Activated naive CD8-positive, alpha-beta T cell treated with anti-CD3 and anti-CD28 coated beads, Interleukin-2, amount 50 U/mL, for 24 hours (primary cell): Measurements from ENCODE around the gene FBXW4.
A peak's percentile ranks its signal among the peaks of the same experiment; 100 is the strongest.
"Not testable (repeated sequence)": the region's sequence is repeated elsewhere in the genome, so short reads cannot be mapped to it uniquely, and the experiment has no call there.

Experiments used
- ATAC-seq: fragments of 150-1000 bp; cut with Tn5 transposase; one replicate; pipeline ENCODE4 v1.10.0; 2021
- DNase-seq: peaks from one replicate; pipeline ENCODE4 v3.0.0; 2021
- H3K27ac Mint-ChIP-seq: one replicate; pipeline ENCODE4 v1.8.0; 2021; ENCODE audit warnings: mild to moderate bottlenecking, mixed read lengths
- H3K27me3 Mint-ChIP-seq: one replicate; pipeline ENCODE4 v1.8.0; 2021; ENCODE audit warnings: mixed read lengths
- H3K36me3 Mint-ChIP-seq: one replicate; pipeline ENCODE4 v1.8.0; 2021; ENCODE audit warnings: low read depth, mixed read lengths
- H3K4me1 Mint-ChIP-seq: one replicate; pipeline ENCODE4 v1.8.0; 2021; ENCODE audit warnings: mixed read lengths
- H3K4me3 Mint-ChIP-seq: one replicate; pipeline ENCODE4 v1.8.0; 2021; ENCODE audit warnings: mild to moderate bottlenecking, moderate library complexity, mixed read lengths
- H3K9me3 Mint-ChIP-seq: one replicate; pipeline ENCODE4 v1.8.0; 2021; ENCODE audit warnings: mixed read lengths

Gene FBXW4

DNA sequence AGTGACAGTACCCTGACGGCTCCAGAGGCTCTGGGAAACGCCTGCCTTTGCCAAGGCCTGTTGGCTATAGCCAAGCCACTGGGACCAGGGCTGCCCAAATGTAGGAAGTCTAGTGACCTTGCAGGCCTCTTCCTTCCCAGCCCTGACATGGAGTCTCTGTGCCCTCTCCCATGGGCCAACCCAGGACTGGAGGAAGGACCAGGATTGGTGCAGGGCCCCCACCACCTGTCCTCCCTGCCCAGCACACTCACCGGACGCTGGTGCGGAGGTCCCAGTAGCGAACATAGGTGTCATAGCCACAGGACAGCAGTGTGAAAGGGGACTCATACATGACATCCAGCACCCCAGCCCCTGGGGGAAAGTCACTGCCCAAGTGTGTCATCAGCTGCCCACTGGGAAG is 82.9 kb downstream of the FBXW4 start:
- DNase-seq: no peak
- Mint-ChIP-seq H3K4me1 (no peaks in the 10 kb centered on the region), H3K9me3 (no peaks in the 10 kb centered on the region), H3K36me3 (peaks cover 7% of the 10 kb centered on the region), H3K4me3 (no peak overlapping the region), H3K27ac (peak overlapping the region; percentile 69), H3K27me3 (no peaks in the 10 kb centered on the region)
- ATAC-seq: no peak

DNA sequence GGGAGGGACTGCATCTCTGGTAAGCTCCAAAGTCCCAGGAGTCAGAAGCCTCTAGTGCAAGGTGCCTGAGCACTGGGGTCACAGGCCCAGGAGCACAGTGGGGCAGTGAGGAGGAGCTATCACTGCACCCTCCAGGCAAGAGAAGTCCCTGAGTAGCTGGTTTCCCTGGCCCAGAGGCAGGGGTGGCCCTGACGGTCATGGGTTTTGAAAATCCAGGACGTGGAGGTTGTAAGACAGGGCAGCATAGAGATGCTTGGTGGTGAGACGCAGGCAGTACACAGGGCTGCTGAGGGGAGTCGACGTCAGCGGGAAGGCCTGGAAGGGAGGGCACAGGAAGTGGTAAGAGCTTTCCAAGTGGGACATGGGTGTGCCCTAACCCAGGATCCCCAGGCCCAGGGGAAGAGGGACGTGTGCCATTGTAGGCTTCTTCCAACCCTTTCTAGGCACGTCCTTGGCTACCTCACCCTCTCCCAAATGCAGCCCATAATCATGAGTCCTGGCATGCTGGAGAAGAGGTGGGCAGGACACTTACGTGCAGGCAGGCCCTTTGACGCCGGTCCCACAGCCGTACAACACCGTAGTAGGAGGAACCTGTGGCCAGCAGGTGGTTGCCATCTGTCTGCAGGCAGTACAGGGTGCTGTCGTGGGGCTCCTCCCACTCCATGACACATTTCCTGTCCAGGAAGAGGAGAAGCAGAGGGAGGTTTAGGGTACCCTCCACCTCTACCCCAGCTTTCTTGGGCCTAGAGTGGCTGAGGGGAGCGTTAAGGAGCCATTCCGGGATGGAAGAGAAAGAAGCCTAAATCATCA is 83.7 kb downstream of the FBXW4 start:
- DNase-seq: peak; percentile 12
- H3K4me3 Mint-ChIP-seq: no peak overlapping the region

GRCh38 chr10:101609481-101609880 is 85.5 kb downstream of the FBXW4 start:
- Mint-ChIP-seq H3K36me3 (peaks cover 10% of the 10 kb centered on the region), H3K4me3 (no peak overlapping the region), H3K27ac (no peak overlapping the region), H3K4me1 (no peaks in the 10 kb centered on the region), H3K27me3 (no peaks in the 10 kb centered on the region), H3K9me3 (no peaks in the 10 kb centered on the region)
- no peak for DNase-seq
- ATAC-seq: no peak

More for the DNA sequence above, 83.7 kb downstream of the FBXW4 start:
- peak overlapping the region; percentile 69 for H3K27ac Mint-ChIP-seq
- peaks cover 9% of the 10 kb centered on the region for H3K36me3 Mint-ChIP-seq
- no peaks in the 10 kb centered on the region for H3K4me1 Mint-ChIP-seq
- H3K27me3 Mint-ChIP-seq: no peaks in the 10 kb centered on the region
- ATAC-seq: peak; percentile 46
- H3K9me3 Mint-ChIP-seq: no peaks in the 10 kb centered on the region

- Mint-ChIP-seq H3K36me3 (peaks cover 10% of the 10 kb centered on the region), H3K4me1 (no peaks in the 10 kb centered on the region), H3K9me3 (no peaks in the 10 kb centered on the region), H3K27me3 (no peaks in the 10 kb centered on the region), H3K27ac (peak overlapping the region; percentile 39), H3K4me3 (no peak overlapping the region)
- no peak for ATAC-seq
- DNase-seq: no peak
Observed at GRCh38 chr10:101607124-101607523, 87.8 kb downstream of the FBXW4 start.

DNA sequence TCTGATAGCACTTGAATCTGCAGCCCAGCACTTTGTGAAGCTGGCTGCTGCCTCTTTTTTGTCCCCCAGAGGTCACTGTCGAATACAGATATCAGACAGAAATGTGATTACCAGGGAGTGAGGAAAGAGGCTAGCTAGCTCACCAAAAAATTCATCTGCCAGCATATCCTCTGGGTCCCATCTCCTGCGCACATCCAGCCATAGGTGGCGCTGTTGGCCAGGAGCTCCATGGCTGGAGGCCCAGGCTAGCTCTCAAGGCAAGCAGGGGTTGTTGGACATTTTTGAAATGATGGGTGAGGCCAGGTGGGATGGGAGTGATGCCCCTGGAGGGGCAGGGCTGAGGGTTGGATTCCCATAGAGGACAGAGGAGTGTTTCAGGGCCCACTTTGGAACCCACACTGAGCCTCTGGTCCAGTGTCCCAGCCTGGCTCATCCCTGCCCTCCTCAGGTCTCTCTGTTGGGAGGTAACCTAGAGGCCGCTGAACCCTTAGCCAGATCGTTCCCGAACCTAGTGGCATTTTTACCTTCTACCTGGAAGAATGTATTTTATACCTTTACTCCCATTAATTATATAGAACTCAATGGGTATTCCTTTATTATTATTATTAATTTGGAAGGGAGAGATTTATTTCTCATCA is 92.1 kb downstream of the FBXW4 start:
- no peaks in the 10 kb centered on the region for H3K27me3 Mint-ChIP-seq
- H3K4me3 Mint-ChIP-seq: no peak overlapping the region
- no peaks in the 10 kb centered on the region for H3K4me1 Mint-ChIP-seq
- DNase-seq (peak; percentile 81), ATAC-seq (peak; percentile 90)
- peaks cover 3% of the 10 kb centered on the region for H3K36me3 Mint-ChIP-seq
- no peaks in the 10 kb centered on the region for H3K9me3 Mint-ChIP-seq
- H3K27ac Mint-ChIP-seq: peak overlapping the region; percentile 74

GRCh38 chr10:101601541-101601940 is 93.4 kb downstream of the FBXW4 start:
- Mint-ChIP-seq H3K4me3 (no peak overlapping the region), H3K4me1 (no peaks in the 10 kb centered on the region), H3K27me3 (no peaks in the 10 kb centered on the region), H3K27ac (no peak overlapping the region), H3K36me3 (peaks cover 3% of the 10 kb centered on the region), H3K9me3 (no peaks in the 10 kb centered on the region)
- DNase-seq: no peak
- ATAC-seq: no peak

- Mint-ChIP-seq H3K9me3 (no peaks in the 10 kb centered on the region), H3K4me1 (no peaks in the 10 kb centered on the region), H3K4me3 (no peak overlapping the region), H3K27me3 (no peaks in the 10 kb centered on the region), H3K27ac (no peak overlapping the region), H3K36me3 (no peaks in the 10 kb centered on the region)
- DNase-seq: no peak
- ATAC-seq: no peak
Observed at GRCh38 chr10:101597091-101597900, 97.7 kb downstream of the FBXW4 start.

DNA sequence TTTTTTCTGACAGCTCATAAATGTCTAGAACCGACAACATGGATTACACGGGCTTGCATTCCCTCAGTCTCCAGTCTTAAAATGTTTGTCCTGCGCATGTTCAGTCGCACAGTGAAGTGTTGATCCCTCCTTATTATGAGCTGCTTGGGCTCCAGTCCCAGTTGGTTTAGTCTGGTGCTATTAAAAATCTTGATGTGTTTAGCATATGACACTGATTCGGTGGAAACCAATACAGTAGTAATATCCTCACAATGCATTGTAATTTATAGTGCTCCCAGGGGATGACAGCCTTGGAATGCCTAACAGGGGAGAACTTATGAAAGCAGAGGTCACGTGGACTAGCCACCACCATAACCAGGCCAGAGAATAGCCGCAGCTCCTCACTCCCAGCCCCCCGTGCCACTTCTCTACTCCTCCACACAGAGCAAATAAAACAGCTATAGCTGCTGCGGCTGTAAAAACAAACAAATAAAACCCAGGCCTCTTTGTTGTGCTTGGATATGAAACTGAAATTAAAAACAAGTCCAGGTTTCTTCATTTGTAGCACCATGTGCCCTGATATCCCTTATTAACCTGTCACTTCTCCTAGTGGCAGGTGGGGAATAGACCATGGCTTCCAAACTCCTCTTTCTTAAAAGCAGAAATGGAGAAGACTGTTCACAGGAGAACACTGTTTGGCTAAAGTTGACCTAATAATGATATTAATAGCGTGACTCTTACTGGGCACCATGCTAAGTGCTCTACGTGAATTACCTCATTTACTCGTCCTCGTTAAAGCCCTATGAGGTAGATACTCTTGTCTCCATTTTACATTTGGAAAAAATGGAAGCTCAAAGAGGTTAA is 99.2 kb downstream of the FBXW4 start:
- DNase-seq (no peak), ATAC-seq (no peak)
- Mint-ChIP-seq H3K36me3 (no peaks in the 10 kb centered on the region), H3K4me3 (no peak overlapping the region), H3K4me1 (no peaks in the 10 kb centered on the region), H3K9me3 (no peaks in the 10 kb centered on the region), H3K27me3 (no peaks in the 10 kb centered on the region), H3K27ac (no peak overlapping the region)

GRCh38 chr10:101593331-101593730 is 101.6 kb downstream of the FBXW4 start:
- not testable (repeated sequence) for H3K27ac Mint-ChIP-seq, H3K36me3 Mint-ChIP-seq, H3K4me3 Mint-ChIP-seq, H3K9me3 Mint-ChIP-seq, ATAC-seq, H3K4me1 Mint-ChIP-seq, H3K27me3 Mint-ChIP-seq, DNase-seq

DNA sequence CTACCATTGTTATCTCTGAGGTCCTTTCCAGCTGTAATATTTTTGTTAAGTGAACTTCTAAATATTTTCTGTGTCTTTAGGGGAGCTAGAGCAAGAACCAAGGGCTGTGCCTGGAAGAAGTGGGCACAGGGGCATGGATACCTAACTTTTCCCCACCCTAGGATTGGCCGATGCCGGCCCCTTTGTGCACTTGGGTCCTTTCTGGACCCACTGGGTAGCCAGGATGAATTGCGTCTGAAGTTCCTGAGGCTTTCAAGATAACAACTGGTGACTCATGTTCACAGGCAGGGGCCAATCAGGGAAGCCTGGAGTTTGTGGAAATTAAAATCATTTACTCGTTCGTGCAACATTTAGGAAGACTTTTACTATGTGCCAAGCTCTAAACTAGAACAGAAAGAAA is 106.1 kb downstream of the FBXW4 start:
- DNase-seq (no peak), ATAC-seq (no peak)
- H3K9me3 Mint-ChIP-seq: no peaks in the 10 kb centered on the region
- H3K27ac Mint-ChIP-seq: no peak overlapping the region
- H3K4me1 Mint-ChIP-seq: peaks cover 19% of the 10 kb centered on the region
- H3K4me3 Mint-ChIP-seq: peak overlapping the region; percentile 91
- peaks cover 3% of the 10 kb centered on the region for H3K36me3 Mint-ChIP-seq
- no peaks in the 10 kb centered on the region for H3K27me3 Mint-ChIP-seq

GRCh38 chr10:101587725-101588653 is 107.0 kb downstream of the FBXW4 start, which contains the start of the genes DPCD and POLL:
Gene DPCD, plus strand, starts transcription at chr10:101588321. Its CDS starts 16 bp downstream, at chr10:101588337.
Gene POLL, minus strand, starts transcription at chr10:101588257. Its CDS starts 897 bp downstream, at chr10:101587360.
- Mint-ChIP-seq H3K4me1 (peaks cover 19% of the 10 kb centered on the region), H3K27me3 (no peaks in the 10 kb centered on the region), H3K9me3 (no peaks in the 10 kb centered on the region), H3K27ac (peak within 1 kb of the TSS; percentile 65), H3K36me3 (peaks cover 6% of the 10 kb centered on the region), H3K4me3 (peak within 1 kb of the TSS; percentile 91)
- DNase-seq (peak; percentile 96), ATAC-seq (peak; percentile 98)

DNA sequence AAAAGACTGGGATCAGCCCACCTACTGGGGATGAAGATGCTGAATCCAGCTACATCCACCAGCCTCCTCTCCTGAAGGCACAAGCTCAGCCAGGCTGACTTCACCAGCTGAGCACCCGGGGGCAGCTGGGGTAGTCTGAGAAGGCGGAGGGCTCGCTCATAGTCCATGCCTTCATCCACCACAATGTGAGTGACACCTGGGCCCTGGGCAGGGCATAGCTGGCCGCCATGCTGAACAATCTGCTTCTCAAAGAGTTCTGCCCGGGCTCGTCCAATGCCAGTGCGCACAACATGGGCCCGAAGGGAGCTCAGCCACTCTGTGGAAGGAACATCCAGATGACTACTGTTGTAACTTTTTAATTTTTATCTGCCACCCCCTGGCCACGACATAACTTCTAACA is 109.1 kb downstream of the FBXW4 start:
- H3K4me3 Mint-ChIP-seq: peak overlapping the region; percentile 91
- H3K27ac Mint-ChIP-seq: no peak overlapping the region
- H3K36me3 Mint-ChIP-seq: peaks cover 6% of the 10 kb centered on the region
- H3K4me1 Mint-ChIP-seq: peaks cover 19% of the 10 kb centered on the region
- DNase-seq: no peak
- no peaks in the 10 kb centered on the region for H3K27me3 Mint-ChIP-seq
- ATAC-seq: no peak
- no peaks in the 10 kb centered on the region for H3K9me3 Mint-ChIP-seq
